Measurements from ENCODE around the gene DOCK1. TPM values are rescaled to one million over a fixed set of nuclear protein-coding genes. Genes with fewer than 3 reads are reported as not detected.

Gene DOCK1
- total RNA-seq, 1 experiment from 2014 or later, result 82.2 TPM

DNA sequence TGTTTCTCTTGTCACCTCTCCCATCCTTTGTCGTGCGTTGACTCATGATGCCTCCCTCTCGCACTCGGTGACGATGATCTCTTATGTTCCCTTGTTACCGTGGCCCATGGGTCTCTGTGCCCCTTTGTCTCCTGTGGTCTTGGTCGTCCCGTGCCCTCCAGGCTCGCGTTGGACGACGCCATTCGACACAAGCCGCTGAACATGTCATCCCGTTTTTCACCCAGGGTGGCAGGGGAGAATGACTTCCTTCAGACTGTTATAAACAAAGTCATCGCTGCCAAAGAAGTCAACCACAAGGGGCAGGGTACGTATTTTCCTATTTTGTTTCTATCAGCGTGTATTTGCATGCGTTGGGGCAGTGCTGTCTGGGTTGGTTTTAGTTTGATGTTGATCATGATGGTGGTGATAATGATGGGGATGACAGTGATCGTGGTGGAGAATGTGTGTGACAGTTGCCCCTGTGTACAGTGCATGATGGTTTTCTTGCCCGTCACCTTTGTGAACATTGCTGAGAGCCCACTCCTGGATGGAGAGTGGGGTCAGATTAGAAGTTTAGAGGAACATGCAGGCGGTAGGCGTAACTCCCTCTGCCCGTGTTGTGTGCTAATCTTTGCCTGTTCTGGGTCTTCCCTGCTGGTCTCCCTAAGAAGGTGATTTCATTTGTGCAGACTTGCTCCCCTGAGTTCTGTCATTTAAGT lies 107.0 kb downstream of the DOCK1 start:
- Histone ChIP-seq H3K9me3 (no peaks in the 10 kb centered on the region), H3K4me1 (no peaks in the 10 kb centered on the region), H3K36me3 (ENCODE audit: control insufficient read depth, insufficient read depth, low read length) (peaks cover 2% of the 10 kb centered on the region; the same call in 1 of the 2 replicates), H3K27me3 (replicated peaks; ENCODE audit: control insufficient read depth, insufficient read depth, low read length) (no peaks in the 10 kb centered on the region), H3K4me3 (ENCODE audit: low read depth, low read length) (no peak overlapping the region)
- no peak overlapping the region for H3K4me3 Mint-ChIP-seq (ENCODE audit: unreplicated experiment)
- H3K36me3 Mint-ChIP-seq (ENCODE audit: insufficient read depth, unreplicated experiment), result peaks cover 34% of the 10 kb centered on the region
- TF ChIP-seq, protein P1, sequence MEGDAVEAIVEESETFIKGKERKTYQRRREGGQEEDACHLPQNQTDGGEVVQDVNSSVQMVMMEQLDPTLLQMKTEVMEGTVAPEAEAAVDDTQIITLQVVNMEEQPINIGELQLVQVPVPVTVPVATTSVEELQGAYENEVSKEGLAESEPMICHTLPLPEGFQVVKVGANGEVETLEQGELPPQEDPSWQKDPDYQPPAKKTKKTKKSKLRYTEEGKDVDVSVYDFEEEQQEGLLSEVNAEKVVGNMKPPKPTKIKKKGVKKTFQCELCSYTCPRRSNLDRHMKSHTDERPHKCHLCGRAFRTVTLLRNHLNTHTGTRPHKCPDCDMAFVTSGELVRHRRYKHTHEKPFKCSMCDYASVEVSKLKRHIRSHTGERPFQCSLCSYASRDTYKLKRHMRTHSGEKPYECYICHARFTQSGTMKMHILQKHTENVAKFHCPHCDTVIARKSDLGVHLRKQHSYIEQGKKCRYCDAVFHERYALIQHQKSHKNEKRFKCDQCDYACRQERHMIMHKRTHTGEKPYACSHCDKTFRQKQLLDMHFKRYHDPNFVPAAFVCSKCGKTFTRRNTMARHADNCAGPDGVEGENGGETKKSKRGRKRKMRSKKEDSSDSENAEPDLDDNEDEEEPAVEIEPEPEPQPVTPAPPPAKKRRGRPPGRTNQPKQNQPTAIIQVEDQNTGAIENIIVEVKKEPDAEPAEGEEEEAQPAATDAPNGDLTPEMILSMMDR (IDR thresholded peaks at IDR 0.05; ENCODE audit: insufficient read depth in 1 of 2, low read depth in 1 of 2, low read length in 1 of 2, severe bottlenecking in 1 of 2, unreplicated experiment in 1 of 2), result no peak
- ChIA-PET POLR2A (no interaction called here), CTCF (no interaction called here)
- H3K27ac Mint-ChIP-seq (ENCODE audit: unreplicated experiment), result no peak overlapping the region
- no TSS peak for BruUV-seq (replicated peaks)
- no peak for DNase-seq
- no peaks in the 10 kb centered on the region for H3K27me3 Mint-ChIP-seq (ENCODE audit: insufficient read depth, unreplicated experiment)
- intact Hi-C loops (cut with micrococcal nuclease; ENCODE audit: unreplicated experiment), result no loop called here
- no peaks in the 10 kb centered on the region for H3K4me1 Mint-ChIP-seq (ENCODE audit: low read depth, unreplicated experiment)
- H3K9me3 Mint-ChIP-seq (ENCODE audit: unreplicated experiment), result no peaks in the 10 kb centered on the region

DNA sequence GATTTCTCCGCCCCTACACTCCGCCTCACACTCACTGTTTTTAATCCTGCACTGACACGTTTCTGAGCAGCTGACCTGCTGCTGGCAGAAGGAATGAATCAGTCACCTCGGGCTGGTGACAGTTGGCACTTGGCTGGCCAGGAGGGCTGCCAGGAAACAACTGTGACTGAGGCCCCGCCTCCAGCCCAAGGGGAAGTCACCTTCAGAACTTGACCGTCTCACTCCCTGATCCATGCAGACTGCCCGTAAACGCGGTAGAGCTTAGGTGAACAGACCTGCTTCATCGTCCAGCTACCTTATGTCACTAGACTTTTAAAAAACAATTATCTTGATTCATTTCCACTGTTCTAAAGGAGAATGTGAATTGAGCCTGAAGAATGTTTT lies 107.5 kb downstream of the DOCK1 start:
- Mint-ChIP-seq H3K27ac (ENCODE audit: unreplicated experiment) (no peak overlapping the region), H3K4me1 (ENCODE audit: low read depth, unreplicated experiment) (no peaks in the 10 kb centered on the region), H3K9me3 (ENCODE audit: unreplicated experiment) (no peaks in the 10 kb centered on the region), H3K36me3 (ENCODE audit: insufficient read depth, unreplicated experiment) (peaks cover 34% of the 10 kb centered on the region), H3K4me3 (ENCODE audit: unreplicated experiment) (no peak overlapping the region), H3K27me3 (ENCODE audit: insufficient read depth, unreplicated experiment) (no peaks in the 10 kb centered on the region)
- H3K36me3 ChIP-seq (ENCODE audit: control insufficient read depth, insufficient read depth, low read length), result peaks cover 2% of the 10 kb centered on the region; the same call in 1 of the 2 replicates
- no TSS peak for BruUV-seq (replicated peaks)
- no peaks in the 10 kb centered on the region for H3K9me3 ChIP-seq
- no peak overlapping the region for H3K4me3 ChIP-seq (ENCODE audit: low read depth, low read length)
- no peaks in the 10 kb centered on the region for H3K4me1 ChIP-seq
- ChIA-PET POLR2A (no interaction called here), CTCF (no interaction called here)
- TF ChIP-seq, protein P1 (IDR thresholded peaks at IDR 0.05; ENCODE audit: insufficient read depth in 1 of 2, low read depth in 1 of 2, low read length in 1 of 2, severe bottlenecking in 1 of 2, unreplicated experiment in 1 of 2), result no peak
- DNase-seq, result no peak
- intact Hi-C loops (cut with micrococcal nuclease; ENCODE audit: unreplicated experiment), result no loop called here
- no peaks in the 10 kb centered on the region for H3K27me3 ChIP-seq (replicated peaks; ENCODE audit: control insufficient read depth, insufficient read depth, low read length)

DNA sequence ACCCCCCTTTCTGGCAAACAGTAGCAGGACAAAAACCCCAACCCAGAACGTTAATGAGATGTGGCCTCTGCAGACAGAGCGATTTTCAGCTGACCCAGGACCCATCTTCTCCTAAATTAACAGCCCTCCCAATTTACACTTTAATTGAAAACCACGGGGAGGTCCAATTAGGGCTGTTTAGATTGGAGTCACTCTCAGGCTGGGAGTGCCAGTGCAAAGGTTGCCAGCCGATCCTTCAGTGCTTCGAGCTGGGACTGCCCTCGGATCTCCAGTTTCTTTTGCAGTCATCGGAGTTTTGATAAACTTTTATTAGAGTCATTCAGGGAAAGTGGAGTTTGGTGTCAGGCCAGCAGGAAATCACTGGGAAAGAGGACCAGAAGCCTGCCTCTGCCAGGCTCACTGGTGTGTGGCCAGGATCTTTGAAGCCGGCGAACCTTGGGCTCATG lies 108.0 kb downstream of the DOCK1 start:
- Mint-ChIP-seq H3K36me3 (ENCODE audit: insufficient read depth, unreplicated experiment) (peaks cover 34% of the 10 kb centered on the region), H3K4me3 (ENCODE audit: unreplicated experiment) (no peak overlapping the region), H3K9me3 (ENCODE audit: unreplicated experiment) (no peaks in the 10 kb centered on the region), H3K27ac (ENCODE audit: unreplicated experiment) (no peak overlapping the region), H3K4me1 (ENCODE audit: low read depth, unreplicated experiment) (no peaks in the 10 kb centered on the region), H3K27me3 (ENCODE audit: insufficient read depth, unreplicated experiment) (no peaks in the 10 kb centered on the region)
- no peaks in the 10 kb centered on the region for H3K27me3 ChIP-seq (replicated peaks; ENCODE audit: control insufficient read depth, insufficient read depth, low read length)
- H3K36me3 ChIP-seq (ENCODE audit: control insufficient read depth, insufficient read depth, low read length), result peaks cover 4% of the 10 kb centered on the region
- ChIA-PET POLR2A (no interaction called here), CTCF (no interaction called here)
- no peaks in the 10 kb centered on the region for H3K4me1 ChIP-seq
- no peak for DNase-seq
- BruUV-seq (replicated peaks), result no TSS peak
- TF ChIP-seq, protein P1 (IDR thresholded peaks at IDR 0.05; ENCODE audit: insufficient read depth in 1 of 2, low read depth in 1 of 2, low read length in 1 of 2, severe bottlenecking in 1 of 2, unreplicated experiment in 1 of 2), result no peak
- intact Hi-C loops (cut with micrococcal nuclease; ENCODE audit: unreplicated experiment), result no loop called here
- no peak overlapping the region for H3K4me3 ChIP-seq (ENCODE audit: low read depth, low read length)
- no peaks in the 10 kb centered on the region for H3K9me3 ChIP-seq
